ENCODE data around the gene RNF26. TPM values are rescaled to one million over a fixed set of nuclear protein-coding genes. Genes with fewer than 3 reads are reported as not detected.

RNF26 gene
- total and polyA plus RNA-seq, 9 donors = 7.0 to 25.8 (median 19.7) TPM

DNA sequence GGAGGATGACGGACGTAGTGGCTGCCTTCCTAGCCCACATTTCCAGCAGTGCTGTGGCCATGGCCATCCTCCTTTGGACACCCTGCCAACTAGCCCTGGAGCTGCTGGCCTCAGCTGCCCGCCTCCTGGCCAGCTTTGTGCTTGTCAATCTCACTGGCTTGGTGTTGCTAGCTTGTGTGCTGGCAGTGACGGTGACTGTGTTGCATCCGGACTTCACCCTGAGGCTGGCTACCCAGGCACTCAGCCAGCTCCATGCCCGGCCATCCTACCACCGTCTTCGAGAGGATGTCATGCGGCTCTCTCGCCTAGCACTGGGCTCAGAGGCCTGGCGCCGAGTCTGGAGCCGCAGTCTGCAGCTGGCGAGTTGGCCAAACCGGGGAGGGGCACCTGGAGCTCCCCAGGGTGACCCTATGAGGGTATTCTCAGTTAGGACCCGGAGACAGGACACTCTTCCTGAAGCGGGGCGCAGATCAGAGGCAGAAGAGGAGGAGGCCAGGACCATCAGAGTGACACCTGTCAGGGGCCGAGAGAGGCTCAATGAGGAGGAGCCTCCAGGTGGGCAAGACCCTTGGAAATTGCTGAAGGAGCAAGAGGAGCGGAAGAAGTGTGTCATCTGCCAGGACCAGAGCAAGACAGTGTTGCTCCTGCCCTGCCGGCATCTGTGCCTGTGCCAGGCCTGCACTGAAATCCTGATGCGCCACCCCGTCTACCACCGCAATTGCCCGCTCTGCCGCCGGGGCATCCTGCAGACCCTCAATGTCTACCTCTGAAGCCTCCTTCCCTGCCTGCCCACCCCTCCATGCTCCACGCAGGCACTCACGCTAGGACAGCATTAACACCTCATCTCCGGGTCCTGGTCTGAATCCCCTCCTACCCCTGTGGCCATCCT lies 1.6 kb downstream of the RNF26 start:
- H3K9me3 ChIP-seq = no peaks in the 10 kb centered on the region
- H3K4me1 ChIP-seq (ENCODE audit: insufficient read depth) = peaks cover 10% of the 10 kb centered on the region
- H3K27me3 ChIP-seq = no peaks in the 10 kb centered on the region
- no peak overlapping the region for H3K4me3 ChIP-seq
- TF ChIP-seq, protein P1, sequence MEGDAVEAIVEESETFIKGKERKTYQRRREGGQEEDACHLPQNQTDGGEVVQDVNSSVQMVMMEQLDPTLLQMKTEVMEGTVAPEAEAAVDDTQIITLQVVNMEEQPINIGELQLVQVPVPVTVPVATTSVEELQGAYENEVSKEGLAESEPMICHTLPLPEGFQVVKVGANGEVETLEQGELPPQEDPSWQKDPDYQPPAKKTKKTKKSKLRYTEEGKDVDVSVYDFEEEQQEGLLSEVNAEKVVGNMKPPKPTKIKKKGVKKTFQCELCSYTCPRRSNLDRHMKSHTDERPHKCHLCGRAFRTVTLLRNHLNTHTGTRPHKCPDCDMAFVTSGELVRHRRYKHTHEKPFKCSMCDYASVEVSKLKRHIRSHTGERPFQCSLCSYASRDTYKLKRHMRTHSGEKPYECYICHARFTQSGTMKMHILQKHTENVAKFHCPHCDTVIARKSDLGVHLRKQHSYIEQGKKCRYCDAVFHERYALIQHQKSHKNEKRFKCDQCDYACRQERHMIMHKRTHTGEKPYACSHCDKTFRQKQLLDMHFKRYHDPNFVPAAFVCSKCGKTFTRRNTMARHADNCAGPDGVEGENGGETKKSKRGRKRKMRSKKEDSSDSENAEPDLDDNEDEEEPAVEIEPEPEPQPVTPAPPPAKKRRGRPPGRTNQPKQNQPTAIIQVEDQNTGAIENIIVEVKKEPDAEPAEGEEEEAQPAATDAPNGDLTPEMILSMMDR (IDR thresholded peaks at IDR 0.05) = no peak
- TF ChIP-seq EP300 (IDR thresholded peaks at IDR 0.05) = no peak
- TF ChIP-seq POLR2A (IDR thresholded peaks at IDR 0.05) = no peak
- peak in 1 of 5 donors; percentile 49 for DNase-seq
- intact Hi-C loops (cut with DNase I) = loop anchor here in 1 of 4 donors (5.0 to 10.0 kb wide), 2 partner anchors 129 to 241 kb away; partner anchors contain the start of gene CBL
- H3K36me3 ChIP-seq = no peaks in the 10 kb centered on the region
- no peak overlapping the region for H3K27ac ChIP-seq
- WGBS, 3 donors = 87 to 89% (median 87%) methylated on average over 30 of the region's 30 CpGs

DNA sequence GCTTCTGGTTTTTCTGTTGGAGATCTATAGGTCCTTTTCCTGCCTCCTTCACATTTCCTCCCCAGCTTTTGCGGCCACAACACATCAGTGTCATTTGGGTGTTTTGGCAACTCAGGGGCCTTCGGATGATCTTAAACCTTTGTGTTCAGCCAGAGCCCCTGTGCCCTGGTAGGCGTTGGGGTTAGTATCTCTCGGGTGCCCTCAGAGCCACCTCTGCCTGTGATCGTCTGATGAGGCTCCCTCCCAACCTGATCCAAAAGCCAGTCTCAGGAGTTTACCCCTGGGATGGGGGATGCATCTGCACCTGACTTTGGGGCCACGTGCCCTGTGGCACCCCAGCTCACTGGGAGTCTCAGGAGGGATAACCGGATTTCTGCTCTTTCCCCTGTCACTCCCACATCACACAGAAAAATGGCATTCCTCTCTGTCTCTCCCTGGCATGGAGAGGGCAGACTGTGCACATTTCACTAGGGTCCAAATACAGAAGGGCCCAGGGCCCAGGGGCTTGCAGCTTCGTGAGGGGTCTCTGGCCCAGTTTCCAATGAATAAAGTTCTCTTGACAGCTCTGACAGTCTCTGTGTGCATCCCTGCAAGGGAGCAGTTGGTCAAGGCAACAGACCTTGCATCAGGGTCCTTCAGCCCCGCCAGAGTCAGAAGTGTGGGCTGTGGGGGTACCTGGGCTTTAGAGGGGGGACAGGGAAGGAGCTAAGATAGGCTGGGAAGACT lies 2.6 kb downstream of the RNF26 start:
- Histone ChIP-seq H3K9me3 (no peaks in the 10 kb centered on the region), H3K36me3 (no peaks in the 10 kb centered on the region), H3K27me3 (no peaks in the 10 kb centered on the region), H3K4me1 (ENCODE audit: insufficient read depth) (peaks cover 10% of the 10 kb centered on the region), H3K27ac (no peak overlapping the region), H3K4me3 (no peak overlapping the region)
- no peak for TF ChIP-seq EP300 (IDR thresholded peaks at IDR 0.05)
- TF ChIP-seq POLR2A (IDR thresholded peaks at IDR 0.05) = no peak
- TF ChIP-seq, protein P1 (IDR thresholded peaks at IDR 0.05) = no peak
- 70 to 80% (median 74%) methylated on average over 8 to 9 of the region's 9 CpGs for WGBS, 3 donors
- intact Hi-C loops (cut with DNase I) = loop anchor here in 1 of 4 donors (5.0 to 10.0 kb wide), 2 partner anchors 130 to 242 kb away; partner anchors contain the start of gene CBL
- no peak for DNase-seq

DNA sequence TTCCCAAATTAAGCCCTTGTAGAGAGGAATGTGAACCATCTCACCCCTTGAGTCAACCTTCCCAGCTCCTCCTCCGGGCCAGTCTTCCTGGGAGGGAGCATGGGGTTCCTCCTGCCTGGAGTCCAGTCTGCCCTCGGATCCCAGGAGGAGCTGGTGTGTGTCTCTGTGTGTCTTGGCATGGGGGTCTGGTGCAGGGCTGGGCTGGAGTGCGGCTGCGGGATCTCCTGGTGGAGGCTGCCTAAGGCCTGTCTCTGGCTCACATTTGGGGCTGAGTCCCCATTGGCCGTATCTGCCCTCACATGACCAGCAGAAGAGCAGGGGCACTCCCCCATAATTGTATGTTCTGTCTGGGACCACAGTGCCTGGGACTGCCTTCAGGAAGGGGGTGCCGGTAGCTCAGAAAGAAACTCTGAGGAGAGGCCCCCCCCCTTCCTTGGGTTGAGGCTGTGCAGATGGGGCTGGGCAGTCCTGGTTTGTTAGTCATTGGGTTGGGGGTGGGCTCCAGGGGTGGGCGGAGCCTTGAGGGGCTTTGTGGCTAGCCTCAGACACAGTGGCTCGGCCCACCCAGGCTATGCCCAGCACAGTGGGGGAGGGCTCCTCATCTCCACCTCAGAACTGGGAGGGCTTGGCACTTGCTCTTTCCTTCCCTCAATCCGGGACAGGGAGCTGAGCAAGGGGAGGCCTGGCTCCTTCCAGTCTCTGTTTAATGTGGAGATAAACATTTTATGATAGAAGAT lies 3.4 kb downstream of the RNF26 start:
- WGBS, 3 donors = 7 to 16% (median 11%) methylated on average over 8 to 9 of the region's 9 CpGs
- no peaks in the 10 kb centered on the region for H3K9me3 ChIP-seq
- no peak for TF ChIP-seq POLR2A (IDR thresholded peaks at IDR 0.05)
- TF ChIP-seq, protein P1 (IDR thresholded peaks at IDR 0.05) = no peak
- TF ChIP-seq EP300 (IDR thresholded peaks at IDR 0.05) = no peak
- H3K27me3 ChIP-seq = no peaks in the 10 kb centered on the region
- DNase-seq = peak in 1 of 5 donors; percentile 52
- intact Hi-C loops (cut with DNase I) = loop anchor here in 1 of 4 donors (5.0 to 10.0 kb wide), 2 partner anchors 130 to 243 kb away; partner anchors contain the start of gene CBL
- H3K4me1 ChIP-seq (ENCODE audit: insufficient read depth) = peaks cover 10% of the 10 kb centered on the region
- H3K27ac ChIP-seq = no peak overlapping the region
- no peak overlapping the region for H3K4me3 ChIP-seq
- H3K36me3 ChIP-seq = no peaks in the 10 kb centered on the region
